Activated CD4-positive, alpha-beta T cell treated with anti-CD3 and anti-CD28 coated beads for 36 hours (primary cell): ENCODE measurements around the gene GPR26. TPM values are rescaled to one million over a fixed set of nuclear protein-coding genes. Genes with fewer than 3 reads are reported as not detected.

ENCODE experiments used
- ATAC-seq: fragments of 200-7000 bp; cut with Tn5 transposase; one replicate; pipeline ENCODE4 v1.10.0; 2021; ENCODE audit warnings: mild to moderate bottlenecking, moderate library complexity
- CTCF ChIA-PET: fragments of 350-600 bp; sonication (Branson Sonifier 250); formaldehyde crosslinking; loops from one replicate; lab custom pipeline; 2021; ENCODE audit warnings: antibody characterized with exemption; lab: Charles Lee
- POLR2A ChIA-PET: fragments of 350-600 bp; sonication (Branson Sonifier 250); formaldehyde crosslinking; loops from one replicate; lab custom pipeline; 2021; ENCODE audit warnings: antibody characterized with exemption, inconsistent platforms; lab: Charles Lee
- DNase-seq: peaks from one replicate; pipeline ENCODE4 v3.0.0-alpha.2; 2020
- H3K27ac Mint-ChIP-seq: one replicate; pipeline ENCODE4 v1.8.0; 2021; ENCODE audit warnings: mixed read lengths
- H3K27me3 Mint-ChIP-seq: one replicate; pipeline ENCODE4 v1.8.0; 2021; ENCODE audit warnings: mixed read lengths
- H3K36me3 Mint-ChIP-seq: one replicate; pipeline ENCODE4 v1.8.0; 2021; ENCODE audit warnings: low read depth, mixed read lengths
- H3K4me1 Mint-ChIP-seq: one replicate; pipeline ENCODE4 v1.8.0; 2021; ENCODE audit warnings: mixed read lengths
- H3K4me3 Mint-ChIP-seq: one replicate; pipeline ENCODE4 v1.8.0; 2021; ENCODE audit warnings: mild to moderate bottlenecking, moderate library complexity, mixed read lengths
- H3K9me3 Mint-ChIP-seq: one replicate; pipeline ENCODE4 v1.8.0; 2021; ENCODE audit warnings: low read depth, mixed read lengths
- intact Hi-C, 2 experiments: fragments of 100-400 bp; cut with DNase I in 1 of 2; cut with micrococcal nuclease in 1 of 2; formaldehyde crosslinking; loops; one replicate each; pipeline versions ENCODE4 v1.14.2 to v1.15.1; 2022 to 2024; cut with DNase I, micrococcal nuclease
- total RNA-seq, 2 experiments: library from RNA; stranded (reverse); gene quantifications; one replicate each; pipeline ENCODE4 v1.2.3, GENCODE V29; 2021

The GPR26 gene
- total RNA-seq, 2 experiments from 2014 or later = not detected

DNA sequence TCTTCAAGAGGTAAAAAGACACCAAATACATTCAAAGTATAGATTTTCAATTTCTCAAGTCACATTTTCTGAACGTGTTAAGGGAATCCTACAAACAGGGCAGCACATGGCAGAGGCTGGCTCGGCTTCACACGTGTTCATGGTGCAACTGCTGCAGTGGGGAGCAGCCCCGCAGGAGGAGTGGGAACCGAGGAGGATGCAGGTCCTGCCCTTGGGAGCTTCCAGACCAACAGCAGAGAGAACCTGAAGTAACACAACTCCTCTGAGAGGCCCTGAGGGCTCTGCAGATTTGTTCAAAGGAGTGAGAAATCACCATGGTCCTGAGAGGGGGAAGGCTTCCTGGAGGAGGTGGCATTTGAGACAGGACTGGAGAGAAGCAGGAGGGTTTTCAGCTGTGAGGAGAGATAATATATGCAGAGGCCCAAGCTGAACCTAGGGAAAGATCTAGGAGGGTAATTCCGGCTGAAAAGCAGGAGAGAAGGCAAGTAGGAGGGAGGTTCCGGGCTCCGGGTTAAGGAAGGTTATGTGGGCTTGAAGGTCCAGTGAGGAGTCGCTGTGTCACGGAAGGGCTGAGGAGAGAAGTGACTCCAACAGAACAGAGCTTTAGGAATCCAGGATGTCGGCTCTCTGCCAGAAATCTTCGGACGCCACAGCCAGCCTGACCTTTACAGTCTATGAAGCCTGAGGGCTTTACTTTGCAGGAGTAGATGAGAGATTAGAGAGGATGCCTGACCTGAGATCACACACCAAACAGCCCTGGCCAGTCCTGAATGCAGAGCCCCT lies 77.5 kb downstream of the GPR26 start:
- CTCF ChIA-PET = no interaction called here
- Mint-ChIP-seq H3K4me3 (no peak overlapping the region), H3K27ac (no peak overlapping the region), H3K4me1 (no peaks in the 10 kb centered on the region), H3K36me3 (no peaks in the 10 kb centered on the region), H3K27me3 (no peaks in the 10 kb centered on the region), H3K9me3 (no peaks in the 10 kb centered on the region)
- POLR2A ChIA-PET = no interaction called here
- no peak for DNase-seq
- intact Hi-C loops = no loop called here
- no peak for ATAC-seq

DNA sequence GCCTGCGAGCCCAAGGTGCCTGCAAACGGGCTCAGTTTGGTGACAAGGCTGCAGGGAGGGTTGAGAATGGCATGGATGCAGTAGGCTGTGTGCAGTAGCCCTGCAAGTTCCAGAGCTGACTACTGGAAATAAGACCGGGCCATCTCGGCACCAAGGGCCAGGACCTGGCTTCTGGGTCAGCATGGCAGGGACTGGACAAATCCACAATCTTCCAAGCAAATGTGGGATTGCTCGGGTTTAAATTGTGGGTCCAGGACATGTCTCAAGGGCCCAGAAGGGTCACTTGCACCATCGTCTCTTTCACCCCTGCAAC lies 78.0 kb downstream of the GPR26 start:
- no peaks in the 10 kb centered on the region for H3K27me3 Mint-ChIP-seq
- no peak overlapping the region for H3K27ac Mint-ChIP-seq
- no peak overlapping the region for H3K4me3 Mint-ChIP-seq
- CTCF ChIA-PET = no interaction called here
- H3K9me3 Mint-ChIP-seq = no peaks in the 10 kb centered on the region
- intact Hi-C loops = no loop called here
- DNase-seq (no peak), ATAC-seq (no peak)
- no peaks in the 10 kb centered on the region for H3K4me1 Mint-ChIP-seq
- POLR2A ChIA-PET = no interaction called here
- H3K36me3 Mint-ChIP-seq = no peaks in the 10 kb centered on the region

Other genes starting within 250 kb of the GPR26 start
- gene CPXM2, start 225.5 kb downstream of the GPR26 start, total RNA-seq = not detected